SW 1271 (cell line): ENCODE results near the gene SPATC1L.

Experiments
- DNase-seq, 2 experiments: peaks; one replicate each; lab custom pipeline; 2025; lab: John Stamatoyannopoulos, UW

SPATC1L gene

DNA sequence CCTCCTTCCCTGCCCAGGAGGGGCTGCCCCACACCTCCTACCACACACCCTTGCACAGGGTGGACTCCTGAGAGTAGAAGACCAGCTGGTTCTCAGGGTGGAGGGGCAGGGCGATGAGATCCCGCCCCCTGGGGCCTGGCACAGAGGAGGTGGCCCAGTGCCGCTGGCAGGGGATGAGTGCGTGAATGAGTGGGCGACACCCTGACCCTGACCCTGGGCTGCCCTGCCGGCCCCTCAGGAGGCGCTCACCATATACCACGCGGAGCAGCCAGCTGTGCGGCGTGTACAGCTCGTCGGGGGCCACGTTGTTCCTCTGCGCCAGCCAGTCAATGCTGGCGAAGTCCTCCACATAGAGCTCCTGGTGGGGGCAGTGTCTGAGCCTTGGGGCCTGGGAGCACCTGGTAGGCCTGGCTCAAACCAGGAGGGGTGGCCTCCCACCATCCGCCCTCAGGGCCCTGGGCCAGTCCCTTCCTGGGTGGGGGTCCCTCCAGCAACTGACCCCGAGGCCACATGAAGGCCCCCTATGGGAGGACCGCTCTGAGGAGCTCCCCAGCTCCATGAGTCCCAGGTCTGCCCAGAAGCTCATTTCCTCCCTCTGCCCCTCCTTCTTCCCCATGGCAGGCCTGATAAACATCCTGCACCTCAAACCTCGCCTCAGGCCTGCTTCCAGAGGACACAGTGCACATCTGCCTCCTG lies 31.3 kb upstream of the SPATC1L start:
- DNase-seq = no peak

DNA sequence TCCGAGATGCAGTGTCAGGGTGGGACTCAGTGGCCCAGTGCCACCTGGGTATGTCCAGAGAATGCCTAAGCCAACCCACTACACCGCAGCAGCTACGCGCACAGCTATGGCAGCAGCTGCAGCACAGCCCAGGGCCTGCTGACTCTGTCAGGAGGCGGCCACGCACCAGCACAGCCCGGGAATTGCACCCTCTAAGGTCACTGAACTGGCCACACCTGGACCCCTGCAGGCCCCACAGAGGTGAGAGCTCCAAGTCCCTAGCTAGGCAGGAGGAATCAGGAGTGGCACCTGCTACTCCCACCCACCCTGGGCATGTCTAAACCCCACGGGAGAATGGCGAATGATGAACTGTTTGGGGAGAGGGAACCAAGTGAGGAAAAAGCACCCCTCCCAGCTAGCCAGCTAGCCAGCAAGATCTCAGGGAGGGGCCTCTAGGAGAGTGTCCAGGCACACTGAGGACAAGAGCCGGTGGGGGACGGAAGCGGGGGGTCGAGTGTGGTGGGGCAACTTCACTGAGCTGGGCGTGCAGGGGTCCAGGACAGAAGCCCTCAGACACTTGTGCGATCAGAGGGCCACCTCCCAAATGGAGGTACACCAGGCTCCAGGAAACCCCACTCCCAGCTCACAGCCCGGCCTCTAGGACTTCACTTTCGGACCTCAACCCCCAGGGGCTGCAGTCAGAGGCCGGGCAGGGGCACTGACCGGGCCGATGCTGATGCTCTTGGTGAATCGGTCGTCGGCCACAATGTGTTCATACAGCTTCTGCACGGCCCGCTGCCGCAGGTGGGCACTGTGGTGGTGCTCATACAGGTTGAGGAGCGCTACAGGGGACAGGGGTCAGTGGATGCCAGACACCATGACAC lies 30.4 kb upstream of the SPATC1L start:
- no peak for DNase-seq

- DNase-seq = no peak
Observed at GRCh38 chr21:46213620-46214286, 29.5 kb upstream of the SPATC1L start.

GRCh38 chr21:46212721-46213484 lies 28.6 kb upstream of the SPATC1L start:
- DNase-seq = no peak

DNA sequence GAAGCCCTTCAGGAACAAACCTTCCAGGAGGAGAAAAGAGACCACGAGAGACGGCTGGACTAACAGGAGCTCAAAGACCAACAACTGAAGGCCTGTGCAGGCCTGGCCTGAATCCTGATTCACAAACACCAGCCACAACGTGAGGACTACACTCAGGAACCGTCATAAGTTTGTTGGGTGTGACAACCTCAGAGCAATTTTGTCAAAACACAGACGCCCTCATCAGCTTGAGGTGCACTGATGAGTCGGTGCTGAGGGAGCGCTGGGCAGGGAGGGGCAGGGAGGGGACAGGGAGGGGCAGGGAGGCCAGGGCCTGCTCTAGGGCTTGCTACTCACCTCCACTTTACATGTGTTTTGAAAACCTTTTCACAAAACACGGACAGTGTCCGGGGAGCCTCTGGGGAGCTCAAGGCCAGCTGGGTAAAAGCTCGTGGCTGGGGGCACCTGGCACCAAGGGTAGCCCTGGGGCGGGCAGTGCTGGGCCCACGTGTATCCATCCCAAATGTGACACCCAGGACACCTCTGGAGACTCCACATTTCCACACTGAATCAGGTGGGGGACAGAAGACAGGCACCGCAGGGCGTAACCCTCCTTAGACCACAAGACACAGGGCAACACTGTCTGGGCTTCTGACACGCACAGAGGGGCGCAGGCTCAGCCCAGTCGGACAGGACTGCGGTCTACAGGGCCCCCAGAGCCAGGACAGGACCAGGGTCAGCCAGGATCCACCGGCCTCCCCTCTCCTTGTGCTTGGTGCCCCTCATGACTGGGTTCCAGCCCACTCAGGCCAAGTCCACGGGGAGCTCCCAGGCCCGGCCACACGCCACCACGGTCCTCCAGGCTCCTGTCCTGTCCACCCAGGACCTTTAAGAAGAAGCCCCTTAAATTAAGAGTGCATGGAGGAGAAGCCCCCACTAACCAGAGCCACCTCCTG lies 27.8 kb upstream of the SPATC1L start:
- DNase-seq = no peak

DNA sequence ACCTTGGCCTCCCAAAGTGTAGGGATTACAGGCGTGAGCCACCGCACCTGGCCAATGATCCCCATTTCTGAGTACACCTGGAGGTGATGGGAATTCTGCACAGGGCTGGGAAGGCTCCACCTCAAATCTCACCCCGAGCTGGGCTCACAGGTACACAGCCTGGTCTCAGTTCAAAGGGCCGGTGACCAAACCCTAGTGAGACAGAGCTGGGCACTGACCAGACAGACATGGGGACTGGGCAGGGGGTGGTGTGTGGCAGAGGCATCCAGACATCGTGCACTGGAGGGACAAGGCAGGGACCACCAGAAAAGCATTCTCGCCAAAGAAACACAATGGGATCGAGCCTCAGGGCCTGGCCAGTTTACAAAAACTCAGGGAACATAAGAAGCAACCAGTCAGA lies 27.1 kb upstream of the SPATC1L start:
- no peak for DNase-seq

GRCh38 chr21:46210378-46211136 lies 26.3 kb upstream of the SPATC1L start:
- no peak for DNase-seq

DNA sequence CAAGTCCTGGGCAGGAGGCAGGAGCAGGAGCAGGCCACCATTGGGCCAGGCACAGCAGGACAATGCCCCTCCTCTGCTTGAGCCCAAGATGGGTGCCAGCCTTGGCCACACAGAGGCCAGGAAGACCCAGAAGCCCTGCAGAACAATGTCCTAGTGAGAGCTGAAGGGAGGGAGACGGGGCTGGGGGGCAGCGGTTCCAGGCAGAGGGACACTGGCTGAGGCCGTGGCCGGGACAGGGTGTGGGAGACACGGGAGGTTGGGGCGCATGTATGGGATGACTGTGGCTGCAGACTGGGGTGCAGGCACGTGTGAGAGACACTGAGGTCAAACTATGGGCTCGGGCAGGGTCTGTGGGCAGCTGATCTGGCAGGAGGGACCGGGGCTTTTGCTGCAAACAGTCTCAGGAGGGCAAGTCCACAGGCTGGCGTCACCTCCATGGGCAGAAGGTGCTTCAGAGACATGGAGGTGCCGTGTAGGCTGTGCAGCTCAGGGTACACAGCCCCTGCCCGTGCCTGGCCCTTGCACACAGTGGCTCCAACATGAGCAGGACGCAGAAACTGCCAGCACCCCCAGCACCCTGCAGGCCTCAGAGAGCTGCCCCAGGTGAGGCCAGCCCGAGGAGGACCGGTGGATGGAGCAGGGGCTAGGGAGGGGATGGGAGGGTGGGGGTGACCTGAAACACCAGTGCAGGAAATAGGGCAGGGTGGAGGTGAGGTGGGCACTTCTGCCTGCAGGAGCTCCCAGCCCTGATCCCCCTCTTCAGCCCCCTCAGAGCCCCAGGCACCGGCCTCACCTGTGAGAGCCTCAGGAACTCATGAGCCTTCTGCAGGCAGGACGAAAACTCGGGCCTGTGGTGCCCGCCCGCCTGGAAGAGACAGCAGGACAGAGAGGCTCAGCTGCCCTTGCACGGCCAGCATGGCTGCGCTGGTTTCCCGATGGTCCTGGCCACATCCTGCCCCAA lies 24.8 kb upstream of the SPATC1L start:
- no peak for DNase-seq

- no peak for DNase-seq
Observed at GRCh38 chr21:46207920-46208591, 23.8 kb upstream of the SPATC1L start.

GRCh38 chr21:46207006-46207919 lies 23.0 kb upstream of the SPATC1L start:
- no peak for DNase-seq

DNA sequence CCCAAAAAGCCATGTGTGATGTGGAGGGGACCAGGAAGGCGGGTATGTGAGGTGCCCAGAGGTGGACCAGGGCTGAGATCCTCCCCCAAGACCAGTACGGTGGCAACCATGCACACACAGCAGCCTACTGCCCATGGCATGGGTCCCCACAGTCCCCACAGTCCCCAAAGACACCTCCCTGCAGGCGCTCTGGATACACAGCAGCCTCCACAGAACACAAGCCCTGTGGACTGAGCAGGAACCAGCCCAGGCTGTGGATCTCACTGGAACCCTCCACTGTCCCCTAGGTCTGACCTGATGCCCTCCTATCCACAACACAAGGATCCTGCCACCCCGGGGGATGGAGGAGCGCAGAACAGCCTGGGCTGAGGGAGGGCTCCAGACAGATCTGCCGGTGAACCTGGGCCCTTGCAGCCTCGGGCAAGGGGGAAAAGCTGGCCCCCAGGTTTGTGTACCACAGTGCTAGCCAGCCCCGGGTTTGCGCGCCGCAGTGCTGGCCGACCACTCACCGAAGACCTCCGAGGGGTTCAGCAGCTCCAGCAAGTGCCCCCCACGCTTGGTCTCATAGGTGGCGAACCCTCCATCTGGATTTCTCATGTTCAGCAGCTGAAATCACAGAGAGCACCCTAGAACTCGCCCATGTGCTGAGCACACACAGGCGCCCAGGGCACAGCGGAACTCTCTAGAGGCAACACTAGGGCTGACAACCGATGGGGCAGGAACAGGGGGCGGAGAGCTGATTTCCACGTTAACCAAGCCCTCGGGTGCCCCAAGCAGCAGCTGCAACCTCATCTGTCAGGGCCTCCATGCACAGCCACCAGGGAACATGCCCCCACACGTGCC lies 22.1 kb upstream of the SPATC1L start:
- DNase-seq = no peak

DNA sequence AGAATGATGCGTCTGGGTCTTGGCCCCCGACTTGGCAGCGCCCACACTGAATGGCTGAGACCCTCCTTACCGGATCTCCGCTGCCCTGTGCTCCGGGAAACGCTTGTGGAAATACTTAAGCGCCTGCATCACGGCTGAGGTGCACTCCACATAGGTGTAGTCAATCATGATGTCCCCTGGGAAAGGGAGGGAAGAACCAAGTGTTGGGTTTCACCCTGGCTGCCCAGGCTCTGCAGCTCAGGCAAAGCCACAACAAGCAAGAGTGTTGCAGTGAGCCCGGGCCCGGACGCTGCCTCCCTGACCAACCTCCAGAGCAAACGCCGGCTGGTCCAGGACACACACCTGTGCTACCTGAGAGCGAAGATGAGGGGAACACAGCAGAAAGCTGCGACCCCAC lies 21.5 kb upstream of the SPATC1L start:
- DNase-seq = no peak

DNA sequence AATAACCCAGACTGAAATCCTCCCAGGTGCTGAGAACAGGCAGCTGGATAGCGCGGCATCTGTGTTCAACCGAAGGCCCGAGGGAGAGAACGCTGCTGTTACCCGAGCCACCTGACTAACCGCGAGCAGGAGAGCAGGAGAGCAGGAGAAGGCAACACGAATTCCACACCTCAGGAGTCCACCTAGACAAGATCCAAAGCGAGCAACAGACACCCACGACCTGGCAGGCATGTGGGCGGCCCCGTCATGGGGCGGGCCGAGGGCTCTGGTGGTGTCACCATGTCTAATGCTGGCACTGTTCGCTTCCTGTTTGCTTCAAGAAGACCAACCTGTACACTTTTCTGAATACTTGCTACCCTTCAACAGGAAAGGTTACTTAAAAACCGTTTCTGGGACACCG lies 20.9 kb upstream of the SPATC1L start:
- no peak for DNase-seq

DNA sequence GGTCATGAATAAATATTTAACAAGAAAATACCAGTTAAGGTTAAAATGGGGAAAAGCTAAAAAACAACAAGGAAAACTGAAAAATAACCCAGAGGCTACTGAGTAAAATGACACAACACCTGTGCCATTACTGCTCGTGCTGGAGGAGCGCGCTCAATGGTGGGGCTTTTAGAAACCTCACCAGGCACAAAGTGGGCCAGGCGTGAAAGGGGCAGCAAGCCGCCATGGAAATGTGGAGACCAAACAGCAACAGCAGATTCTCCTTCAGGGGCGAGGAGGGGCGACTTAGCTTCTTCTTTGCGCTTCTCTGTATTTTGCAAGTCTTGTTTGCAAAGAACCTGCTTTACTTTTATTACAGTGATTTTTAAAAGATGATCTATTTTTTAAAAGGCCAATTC lies 18.9 kb upstream of the SPATC1L start:
- no peak for DNase-seq

DNA sequence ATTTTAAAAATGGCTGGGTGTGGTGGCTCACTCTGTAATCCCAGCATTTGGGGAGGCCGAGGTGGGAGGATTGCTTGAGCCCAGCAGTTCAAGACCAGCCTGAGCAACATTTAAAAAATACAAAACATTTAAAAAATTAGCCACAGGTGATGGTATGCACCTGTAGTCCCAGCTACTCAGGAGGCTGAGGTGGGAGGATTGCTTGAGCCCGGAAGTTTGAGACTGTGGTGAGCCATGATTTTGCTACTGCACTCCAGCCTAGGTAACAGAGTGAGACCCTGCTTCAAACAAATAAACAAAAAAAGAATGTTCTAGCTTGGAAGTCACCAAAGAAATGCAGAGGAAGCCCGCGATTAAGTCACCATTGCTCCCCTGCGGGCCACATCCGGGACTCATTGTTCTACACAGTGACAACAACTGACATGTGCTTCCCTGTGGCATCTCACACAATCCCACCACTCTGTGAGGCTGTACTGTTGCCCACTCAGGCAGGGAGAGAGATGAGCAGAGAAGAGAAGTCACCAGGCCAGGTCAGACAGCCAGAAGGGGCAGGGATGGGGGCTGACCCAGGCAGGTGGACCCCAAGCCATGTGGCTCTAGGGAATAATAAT lies 18.4 kb upstream of the SPATC1L start:
- no peak for DNase-seq
